ENCODE measurements around the gene SEMA6D.

Gene SEMA6D

GRCh38 chr15:47746516-47746915, 29.2 kb downstream of the SEMA6D start:
- DNase-seq, result no peak

GRCh38 chr15:47750030-47750739, 32.9 kb downstream of the SEMA6D start:
- peak; percentile 87 for DNase-seq

- DNase-seq, result no peak
These were observed 33.5 kb downstream of the SEMA6D start for GRCh38 chr15:47750740-47751262.

GRCh38 chr15:47753591-47753990, 36.3 kb downstream of the SEMA6D start:
- no peak for DNase-seq

GRCh38 chr15:47754312-47754711, 37.0 kb downstream of the SEMA6D start:
- no peak for DNase-seq

GRCh38 chr15:47755941-47756340, 38.6 kb downstream of the SEMA6D start:
- no peak for DNase-seq

GRCh38 chr15:47756872-47757271, 39.6 kb downstream of the SEMA6D start:
- peak; percentile 83 for DNase-seq

GRCh38 chr15:47757331-47757730, 40.0 kb downstream of the SEMA6D start:
- no peak for DNase-seq

- DNase-seq, result no peak
These were observed 45.3 kb downstream of the SEMA6D start for GRCh38 chr15:47762621-47763020.

- DNase-seq, result no peak
These were observed 47.4 kb downstream of the SEMA6D start for GRCh38 chr15:47764666-47765065.

GRCh38 chr15:47766406-47766805, 49.1 kb downstream of the SEMA6D start:
- no peak for DNase-seq

- no peak for DNase-seq
These were observed 49.7 kb downstream of the SEMA6D start for GRCh38 chr15:47767035-47767434.

- DNase-seq, result no peak
These were observed 51.4 kb downstream of the SEMA6D start for GRCh38 chr15:47768735-47769134.

GRCh38 chr15:47769166-47769565, 51.9 kb downstream of the SEMA6D start:
- DNase-seq, result no peak

GRCh38 chr15:47773143-47773542, 55.8 kb downstream of the SEMA6D start:
- DNase-seq, result no peak

GRCh38 chr15:47778263-47778770, 61.0 kb downstream of the SEMA6D start:
- no peak for DNase-seq

- no peak for DNase-seq
These were observed 63.7 kb downstream of the SEMA6D start for GRCh38 chr15:47780971-47781370.

- DNase-seq, result no peak
These were observed 64.2 kb downstream of the SEMA6D start for GRCh38 chr15:47781527-47781926.

GRCh38 chr15:47784820-47785219, 67.5 kb downstream of the SEMA6D start:
- DNase-seq, result no peak

GRCh38 chr15:47786371-47786770, 69.1 kb downstream of the SEMA6D start:
- DNase-seq, result no peak

GRCh38 chr15:47787875-47788274, 70.6 kb downstream of the SEMA6D start:
- DNase-seq, result no peak

GRCh38 chr15:47788685-47789084, 71.4 kb downstream of the SEMA6D start:
- no peak for DNase-seq

- no peak for DNase-seq
These were observed 73.9 kb downstream of the SEMA6D start for GRCh38 chr15:47791161-47791560.

GRCh38 chr15:47792231-47792630, 74.9 kb downstream of the SEMA6D start:
- DNase-seq, result no peak
